ENCODE measurements around the gene KRTAP5-11.
"Not testable (repeated sequence)": the region's sequence is repeated elsewhere in the genome, so short reads cannot be mapped to it uniquely, and the experiment has no call there.

- TF ChIP-seq REST (IDR thresholded peaks at IDR 0.05; ENCODE audit: borderline replicate concordance); EZH2 (IDR thresholded peaks at IDR 0.05; ENCODE audit: borderline replicate concordance, insufficient read depth, low read length, poor library complexity, severe bottlenecking); POLR2AphosphoS5 (IDR thresholded peaks at IDR 0.05); EP300 (conservative IDR thresholded peaks at IDR 0.05; ENCODE audit: poor library complexity, severe bottlenecking): not testable (repeated sequence)
Measured at GRCh38 chr11:71539971-71540370, 42.7 kb downstream of the KRTAP5-11 start.

Data from neural cell (in vitro differentiated cells).